Measurements from ENCODE around the gene CREB5.

DNA sequence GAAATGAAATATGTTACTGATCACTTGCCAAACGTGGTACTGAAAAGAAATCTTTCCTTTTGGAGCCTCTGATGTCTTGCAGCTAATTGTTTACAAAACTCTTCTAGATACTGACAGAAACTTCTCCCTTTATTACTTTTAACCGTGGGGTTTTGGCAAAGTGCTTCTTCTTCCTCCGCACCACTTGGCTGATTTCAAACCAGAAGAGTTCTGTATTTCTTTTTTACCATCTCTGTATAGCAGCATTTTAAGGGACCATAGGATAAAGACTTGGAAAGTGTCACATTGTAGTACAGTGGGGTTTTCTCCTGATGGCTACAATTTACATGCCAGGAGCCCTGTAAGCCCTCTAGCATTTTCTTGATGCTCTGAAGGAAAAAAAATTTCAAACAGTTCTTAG, 21.9 kb upstream of the CREB5 start:
- TF ChIP-seq, protein P1, sequence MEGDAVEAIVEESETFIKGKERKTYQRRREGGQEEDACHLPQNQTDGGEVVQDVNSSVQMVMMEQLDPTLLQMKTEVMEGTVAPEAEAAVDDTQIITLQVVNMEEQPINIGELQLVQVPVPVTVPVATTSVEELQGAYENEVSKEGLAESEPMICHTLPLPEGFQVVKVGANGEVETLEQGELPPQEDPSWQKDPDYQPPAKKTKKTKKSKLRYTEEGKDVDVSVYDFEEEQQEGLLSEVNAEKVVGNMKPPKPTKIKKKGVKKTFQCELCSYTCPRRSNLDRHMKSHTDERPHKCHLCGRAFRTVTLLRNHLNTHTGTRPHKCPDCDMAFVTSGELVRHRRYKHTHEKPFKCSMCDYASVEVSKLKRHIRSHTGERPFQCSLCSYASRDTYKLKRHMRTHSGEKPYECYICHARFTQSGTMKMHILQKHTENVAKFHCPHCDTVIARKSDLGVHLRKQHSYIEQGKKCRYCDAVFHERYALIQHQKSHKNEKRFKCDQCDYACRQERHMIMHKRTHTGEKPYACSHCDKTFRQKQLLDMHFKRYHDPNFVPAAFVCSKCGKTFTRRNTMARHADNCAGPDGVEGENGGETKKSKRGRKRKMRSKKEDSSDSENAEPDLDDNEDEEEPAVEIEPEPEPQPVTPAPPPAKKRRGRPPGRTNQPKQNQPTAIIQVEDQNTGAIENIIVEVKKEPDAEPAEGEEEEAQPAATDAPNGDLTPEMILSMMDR (IDR thresholded peaks at IDR 0.05): no peak
- TF ChIP-seq POLR2A (IDR thresholded peaks at IDR 0.05): no peak
